Activated naive CD8-positive, alpha-beta T cell treated with anti-CD3 and anti-CD28 coated beads, Interleukin-2, amount 50 U/mL, for 16 hours (primary cell): ENCODE measurements around the gene MSL2.
"Not testable (repeated sequence)": the region's sequence is repeated elsewhere in the genome, so short reads cannot be mapped to it uniquely, and the experiment has no call there.

Source experiments
- DNase-seq: peaks from one replicate; pipeline ENCODE4 v3.0.0-alpha.2; 2020; ENCODE audit warnings: low read depth, low spot score

Gene MSL2

DNA sequence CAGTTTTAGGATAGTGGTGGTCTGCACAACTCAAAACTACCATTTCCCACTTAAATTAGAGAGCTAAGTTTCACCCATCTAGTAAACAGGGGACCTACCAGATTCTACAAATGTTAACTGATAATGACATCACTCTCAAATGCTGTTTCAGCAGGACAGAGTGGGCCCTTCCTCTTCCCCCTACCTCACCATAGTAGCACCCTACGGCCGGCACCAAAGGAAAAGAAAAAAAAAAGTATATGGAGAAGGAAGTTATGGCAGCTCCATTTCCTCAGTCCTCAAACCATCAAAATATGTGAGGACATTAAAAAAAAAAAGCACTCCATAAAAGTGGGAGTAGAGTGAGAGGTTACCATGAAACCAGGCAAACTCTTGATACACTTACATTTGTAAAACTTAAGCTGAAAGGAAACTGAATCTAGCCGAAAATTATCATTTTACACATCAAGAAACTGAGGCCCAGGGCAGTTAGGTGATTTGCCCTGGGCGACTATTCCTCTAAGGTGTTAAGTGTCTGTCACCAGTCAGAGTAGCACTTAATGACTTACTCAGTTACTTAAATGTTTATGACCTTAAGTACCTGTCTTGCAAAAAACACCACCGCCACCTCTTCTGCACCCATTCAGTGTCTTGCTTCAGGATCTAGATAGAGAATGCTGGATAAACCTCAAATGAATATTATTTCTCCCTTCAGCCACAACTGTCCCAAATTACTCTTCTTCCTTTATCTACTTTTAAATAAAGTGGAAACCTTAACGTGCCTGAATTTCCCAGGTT, 2.7 kb downstream of the MSL2 start:
- DNase-seq, result no peak

DNA sequence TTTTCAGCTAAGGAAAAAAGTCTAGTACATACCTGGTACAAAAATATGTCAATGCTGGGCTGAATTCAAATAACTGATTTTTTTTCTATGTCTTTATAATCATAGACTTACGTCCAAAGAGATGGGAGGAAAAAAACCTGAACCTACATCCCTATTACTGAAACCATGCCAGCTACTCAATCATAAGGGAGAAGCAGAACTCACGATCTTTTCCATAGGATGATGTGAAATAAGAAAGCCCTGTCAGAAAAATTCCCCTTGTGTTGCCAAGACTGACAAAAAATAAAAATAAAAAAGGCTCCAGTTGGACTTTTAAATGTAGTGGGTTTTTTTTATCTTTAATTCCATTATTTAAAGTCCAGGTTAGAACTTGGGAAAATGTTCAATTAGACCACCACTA, 3.3 kb downstream of the MSL2 start:
- DNase-seq, result no peak

DNA sequence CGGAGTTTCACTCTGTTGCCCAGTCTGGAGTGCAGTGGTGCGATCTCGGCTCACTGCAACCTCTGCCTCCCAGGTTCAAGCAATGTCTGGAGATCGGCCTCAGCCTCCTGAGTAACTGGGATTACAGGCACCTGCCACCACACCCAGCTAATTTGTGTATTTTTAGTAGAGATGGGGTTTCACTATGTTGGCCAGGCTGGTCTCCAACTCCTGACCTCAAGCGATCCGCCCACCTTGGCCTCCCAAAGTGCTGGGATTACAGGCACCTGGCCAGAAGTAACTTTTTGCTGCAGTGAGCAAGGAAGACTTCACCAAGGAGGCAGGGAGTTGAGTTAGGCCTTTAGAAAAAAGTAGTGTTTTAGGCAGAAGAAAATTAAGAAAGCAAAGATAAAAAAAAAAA, 3.9 kb downstream of the MSL2 start:
- DNase-seq, result not testable (repeated sequence)

DNA sequence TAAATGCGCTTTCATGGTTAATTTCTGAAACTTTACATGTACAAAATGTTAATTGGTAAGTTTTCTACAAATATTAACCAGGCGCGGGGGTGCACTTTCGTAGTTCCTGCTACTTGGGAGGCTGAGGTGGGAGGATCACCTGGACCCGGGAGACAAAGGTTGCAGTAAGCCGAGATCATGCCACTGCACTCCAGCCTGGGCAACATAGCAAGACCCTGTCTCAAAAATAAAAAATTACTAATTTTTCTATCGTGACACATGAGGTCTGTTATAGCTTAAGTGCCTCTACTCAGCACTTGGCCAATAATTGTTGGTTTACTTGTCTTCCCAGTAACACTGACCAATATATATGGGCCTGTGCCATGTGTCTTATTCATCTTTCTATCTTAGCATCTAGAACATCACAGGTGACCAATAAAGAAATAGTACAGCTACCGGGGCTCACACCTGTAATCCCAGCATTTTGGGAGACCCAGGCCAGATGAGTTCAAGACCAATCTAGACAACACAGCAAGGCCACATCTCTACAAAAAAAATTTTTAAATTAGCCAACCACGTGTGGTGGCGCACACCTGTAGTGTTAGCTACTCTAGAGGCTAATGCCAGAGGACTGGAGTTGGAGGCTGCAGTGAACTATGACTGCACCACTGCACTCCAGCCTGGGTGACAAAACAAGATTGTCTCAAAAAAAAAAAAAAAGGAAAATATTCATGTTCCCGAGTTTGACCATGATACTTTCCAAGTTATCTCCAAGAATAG, 6.1 kb downstream of the MSL2 start:
- no peak for DNase-seq

DNA sequence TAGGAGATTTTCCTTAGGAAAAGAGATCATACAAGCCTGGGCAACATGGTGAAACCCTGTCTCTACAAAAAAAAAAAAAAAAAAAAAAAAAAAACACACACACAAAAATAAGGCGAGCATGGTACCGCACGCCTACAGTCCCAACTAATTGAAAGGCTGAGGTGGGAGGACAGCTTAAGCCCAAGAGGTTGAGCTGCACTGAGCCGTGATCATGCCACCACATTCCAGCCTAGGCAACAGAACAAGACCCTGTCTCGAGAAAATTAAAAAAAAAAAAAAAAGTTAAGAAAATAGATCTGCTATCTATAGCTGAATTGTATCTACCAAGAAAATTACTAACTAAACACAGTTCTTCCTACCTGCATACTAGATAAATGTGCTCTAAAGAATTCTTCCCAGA, 7.1 kb downstream of the MSL2 start:
- DNase-seq, result no peak

DNA sequence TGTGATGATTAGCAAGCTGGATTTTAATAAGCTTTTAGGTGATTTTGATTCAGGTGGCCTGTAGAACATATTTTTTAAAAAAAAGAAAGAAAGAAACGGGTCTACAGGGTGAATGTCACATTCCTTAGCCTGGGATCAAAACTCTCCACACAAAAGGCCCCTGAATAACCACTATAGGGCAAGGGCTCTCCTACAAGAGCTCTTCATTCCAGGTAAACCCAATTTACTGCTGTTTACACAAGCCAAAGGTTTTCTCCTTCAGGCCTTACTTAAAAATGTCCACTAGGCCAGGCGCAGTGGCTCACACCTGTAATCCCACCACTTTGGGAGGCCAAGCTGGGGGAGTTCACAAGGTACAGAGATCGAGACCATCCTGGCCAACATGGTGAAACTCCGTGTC, 8.3 kb downstream of the MSL2 start:
- no peak for DNase-seq

DNA sequence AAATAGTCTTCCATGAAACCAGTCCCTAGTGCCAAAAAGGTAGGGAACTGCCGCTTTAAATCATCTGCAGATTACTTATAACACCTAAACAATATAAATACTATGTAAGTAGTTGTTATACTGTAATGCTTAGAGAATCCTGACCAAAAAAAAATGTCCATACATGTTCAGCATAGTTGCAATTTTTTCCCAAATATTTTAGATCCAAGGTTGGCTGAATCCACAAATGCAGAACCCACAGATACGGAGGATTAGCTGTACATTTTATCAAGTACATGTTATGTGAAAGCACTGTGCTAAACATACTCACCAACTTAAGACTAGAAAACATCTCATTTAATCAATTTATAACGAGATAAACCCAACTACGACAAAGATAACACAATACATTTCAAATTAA, 9.3 kb downstream of the MSL2 start:
- no peak for DNase-seq

DNA sequence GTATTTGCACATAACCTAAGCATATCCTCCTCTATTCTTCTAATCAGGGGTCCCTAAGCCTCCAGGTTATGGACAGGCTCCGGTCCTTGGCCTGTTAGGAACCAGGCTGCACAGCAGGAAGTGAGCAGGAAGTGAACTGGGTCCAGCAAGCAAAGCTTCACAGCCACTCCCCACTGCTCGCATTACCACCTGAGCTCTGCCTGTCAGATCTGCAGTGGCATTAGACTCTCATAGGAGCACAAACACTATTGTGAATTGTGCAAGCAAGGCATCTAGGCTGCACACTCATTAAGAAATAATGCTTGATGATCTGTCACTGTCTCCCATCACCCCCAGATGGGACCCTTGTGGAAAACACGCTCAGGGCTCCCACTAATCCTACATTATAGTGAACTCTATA, 9.8 kb downstream of the MSL2 start:
- DNase-seq, result no peak

DNA sequence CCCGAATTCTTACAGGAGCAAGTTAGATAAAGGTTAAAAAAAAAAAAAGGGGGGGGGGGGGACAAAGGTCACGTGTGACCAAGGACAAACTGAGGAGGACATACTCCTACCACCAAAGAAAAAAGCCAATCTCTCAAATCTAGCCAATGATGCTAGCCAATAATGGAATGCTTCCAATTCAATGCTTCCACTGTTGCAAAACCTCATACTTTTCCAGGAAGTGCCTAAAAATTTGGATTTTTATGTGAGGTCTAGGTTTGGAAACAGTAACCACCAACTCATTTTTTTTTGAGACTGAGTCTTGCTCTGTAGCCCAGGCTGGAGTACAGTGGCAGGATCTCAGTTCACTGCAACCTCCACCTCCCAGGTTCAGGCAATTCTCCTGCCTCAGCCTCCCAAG, 11.4 kb downstream of the MSL2 start:
- DNase-seq, result no peak

DNA sequence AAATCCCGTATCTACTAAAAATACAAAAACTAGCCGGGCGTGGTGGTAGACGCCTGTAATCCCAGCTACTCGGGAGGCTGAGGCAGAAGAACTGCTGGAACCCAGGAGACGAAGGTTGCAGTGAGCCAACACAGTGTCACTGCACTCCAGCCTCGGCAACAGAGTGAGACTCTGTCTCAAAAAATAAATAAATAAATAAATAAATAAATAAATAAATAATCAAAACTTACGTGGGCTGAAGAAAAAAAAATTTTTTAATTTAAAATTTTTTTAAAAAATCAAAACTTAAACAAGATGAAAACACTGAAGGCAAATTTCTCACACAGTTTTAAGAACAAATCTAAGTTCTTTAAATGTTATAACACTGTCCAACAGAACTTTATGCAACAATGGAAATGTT, 14.4 kb downstream of the MSL2 start:
- DNase-seq, result no peak

DNA sequence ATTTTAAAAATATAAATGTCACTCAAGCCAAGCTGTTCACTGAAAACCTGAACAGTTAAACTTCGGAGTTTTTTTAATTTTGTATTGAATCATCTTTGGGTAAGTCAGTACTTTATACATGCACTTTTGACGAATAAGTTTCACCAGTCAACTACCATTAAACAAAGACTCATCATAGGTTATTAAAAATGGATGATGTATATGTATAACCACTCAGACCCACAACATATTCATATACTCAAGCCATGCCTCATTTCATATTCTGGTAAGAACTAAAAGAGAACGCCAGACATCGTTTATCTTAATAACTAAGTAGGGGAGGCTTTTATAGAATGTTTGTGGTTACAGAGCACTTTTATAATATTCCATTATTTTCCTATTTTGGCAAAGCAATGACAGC, 18.3 kb downstream of the MSL2 start:
- DNase-seq, result no peak

DNA sequence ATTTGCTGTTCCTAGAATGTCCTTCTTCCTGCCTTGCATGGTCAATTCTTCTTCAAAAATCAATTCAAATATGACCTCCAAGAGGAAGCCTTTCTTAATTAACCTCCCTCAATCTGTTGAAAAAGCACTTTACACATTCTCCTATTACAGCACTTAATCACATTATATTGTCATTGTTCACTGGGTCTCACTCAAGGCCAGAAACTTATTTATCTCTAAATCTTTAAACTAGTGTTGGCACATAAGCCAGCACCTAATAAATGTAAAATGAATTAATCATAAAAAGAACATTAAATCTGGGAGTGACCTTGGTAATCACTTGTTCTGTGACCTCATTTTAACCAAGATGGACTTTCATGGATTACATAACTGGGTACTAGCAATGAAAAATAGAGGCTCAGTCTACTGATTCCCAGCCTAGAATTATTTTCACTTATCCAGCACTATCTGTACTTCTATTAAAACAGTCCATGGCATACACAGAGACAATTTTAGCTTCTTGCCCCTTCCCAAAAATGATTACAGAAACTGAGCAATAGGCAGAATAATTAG, 22.1 kb downstream of the MSL2 start:
- no peak for DNase-seq

DNA sequence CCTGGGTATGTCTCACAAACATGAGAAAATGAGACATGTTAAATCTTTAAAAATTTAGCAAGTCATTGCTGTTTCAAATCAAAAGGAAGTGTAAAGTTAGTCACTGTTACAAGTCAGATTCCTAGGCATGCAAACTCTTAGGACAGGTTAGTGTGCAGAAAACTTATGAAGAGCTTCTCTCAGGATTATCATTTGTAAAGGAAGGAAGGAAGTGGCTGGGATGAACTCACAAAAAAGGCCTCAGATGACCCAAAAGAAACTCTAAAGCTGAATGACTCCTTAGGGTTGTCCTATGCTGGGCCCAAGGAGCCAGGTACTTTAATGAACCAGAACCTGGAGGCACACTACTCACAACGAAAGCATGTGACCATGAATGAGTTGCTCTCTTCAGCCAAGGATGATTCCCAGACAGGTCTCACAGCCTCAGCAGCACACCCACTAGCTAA, 25.0 kb downstream of the MSL2 start:
- no peak for DNase-seq

DNA sequence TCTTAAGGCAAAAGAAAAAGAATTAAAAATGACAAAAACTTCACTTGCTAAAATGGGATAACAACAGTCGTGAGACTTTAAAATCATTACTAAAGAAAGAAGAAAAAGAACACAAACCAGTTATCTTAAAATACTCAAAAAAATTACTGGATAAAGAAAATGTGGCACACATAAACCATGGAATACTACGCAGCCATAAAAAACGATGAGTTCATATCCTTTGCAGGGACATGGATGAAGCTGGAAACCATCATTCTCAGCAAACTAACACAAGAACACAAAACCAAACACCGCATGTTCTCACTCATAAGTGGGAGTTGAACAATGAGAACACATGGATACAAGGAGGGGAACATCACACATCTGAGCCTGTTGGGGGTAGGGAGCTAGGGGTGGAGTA, 27.9 kb downstream of the MSL2 start:
- not testable (repeated sequence) for DNase-seq

DNA sequence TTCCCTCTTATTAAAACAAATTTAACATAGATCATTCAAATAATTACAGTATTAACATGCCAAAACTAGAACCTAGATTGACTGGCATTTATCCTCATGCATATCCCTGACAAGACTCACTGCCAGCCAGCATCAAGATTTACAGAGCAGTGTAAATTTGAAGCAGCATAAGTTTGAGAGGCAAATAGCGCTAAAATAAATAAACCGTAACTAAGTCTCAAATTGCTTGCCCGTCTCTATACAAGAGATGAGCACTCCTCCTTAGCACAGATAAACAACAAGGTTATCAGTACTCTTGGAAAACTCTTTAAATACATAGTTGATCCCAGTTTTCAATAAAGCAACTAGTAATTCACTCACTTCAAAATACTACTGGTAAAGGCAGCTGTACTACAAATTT, 29.6 kb downstream of the MSL2 start:
- no peak for DNase-seq

DNA sequence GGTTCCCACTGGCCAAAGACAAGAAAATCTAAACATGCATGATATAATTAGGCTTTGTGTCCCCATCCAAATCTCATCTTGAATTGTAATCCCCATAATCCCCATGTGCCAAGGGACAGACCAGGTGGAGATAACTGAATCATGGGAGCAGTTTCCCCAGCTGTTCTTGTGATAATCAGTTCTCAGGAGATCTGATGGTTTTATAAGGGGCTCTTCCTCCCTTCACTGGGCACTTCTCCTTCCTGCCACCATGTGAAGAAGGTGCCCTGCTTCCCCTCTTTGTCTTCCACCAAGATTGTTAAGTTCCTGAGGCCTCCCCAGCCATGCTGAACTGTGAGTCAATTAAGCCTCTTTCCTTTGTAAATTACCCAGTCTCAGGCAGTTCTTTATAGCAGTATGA, 32.5 kb downstream of the MSL2 start:
- not testable (repeated sequence) for DNase-seq

DNA sequence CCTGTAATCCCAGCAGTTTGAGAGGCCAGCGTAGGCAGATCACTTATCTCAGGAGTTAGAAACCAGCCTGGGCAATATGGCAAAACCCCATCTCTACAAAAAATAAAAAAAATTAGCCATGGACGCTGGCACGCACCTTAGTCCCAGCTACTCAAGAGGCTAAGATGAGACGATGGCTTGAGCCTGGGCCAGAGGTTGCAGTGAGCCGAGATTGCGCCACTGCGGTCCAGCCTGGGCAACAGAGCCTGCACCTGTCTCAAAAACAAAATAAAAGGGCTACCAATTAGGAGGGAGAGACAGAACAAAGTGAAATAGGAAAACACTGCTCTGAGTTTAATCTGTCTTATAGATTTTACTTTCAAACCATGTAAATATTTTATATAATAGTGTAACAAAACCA, 33.8 kb downstream of the MSL2 start:
- no peak for DNase-seq

DNA sequence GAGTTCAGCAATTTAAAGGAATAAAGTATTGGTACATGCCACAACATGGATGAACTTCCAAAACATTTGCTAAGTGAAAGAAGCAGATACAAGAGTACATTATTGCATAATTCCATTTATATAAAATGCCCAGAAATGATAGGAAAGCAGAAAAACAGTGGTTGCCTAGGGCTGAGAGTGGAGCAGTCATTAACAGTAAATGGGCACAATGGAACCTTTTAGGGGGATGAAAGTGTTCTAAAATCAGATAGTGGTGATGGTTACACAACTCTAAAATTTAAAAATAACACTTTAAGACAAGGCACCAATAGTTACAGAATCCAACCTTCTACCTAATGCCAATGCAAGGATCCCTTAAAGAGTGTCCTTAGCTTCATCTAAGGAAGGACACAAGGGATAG, 34.6 kb downstream of the MSL2 start:
- no peak for DNase-seq

DNA sequence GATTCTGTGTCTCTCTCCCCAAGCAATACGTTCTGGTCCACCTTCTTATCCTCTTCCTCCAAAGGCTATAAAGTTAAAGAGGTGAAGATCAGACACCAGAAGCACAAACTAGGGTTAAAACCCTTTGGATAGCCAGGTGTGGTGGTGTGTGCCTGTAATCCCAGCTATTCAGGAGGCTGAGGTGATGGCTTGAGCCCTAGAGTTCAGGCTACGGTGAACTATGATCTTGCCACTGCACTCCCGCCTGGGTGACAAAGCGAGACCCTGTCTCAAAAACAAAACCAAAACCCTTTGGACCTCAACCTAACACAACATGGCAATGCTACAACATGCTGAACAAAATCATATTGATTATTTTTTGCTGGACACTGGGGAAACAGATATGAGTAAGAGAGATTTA, 43.2 kb downstream of the MSL2 start:
- no peak for DNase-seq

DNA sequence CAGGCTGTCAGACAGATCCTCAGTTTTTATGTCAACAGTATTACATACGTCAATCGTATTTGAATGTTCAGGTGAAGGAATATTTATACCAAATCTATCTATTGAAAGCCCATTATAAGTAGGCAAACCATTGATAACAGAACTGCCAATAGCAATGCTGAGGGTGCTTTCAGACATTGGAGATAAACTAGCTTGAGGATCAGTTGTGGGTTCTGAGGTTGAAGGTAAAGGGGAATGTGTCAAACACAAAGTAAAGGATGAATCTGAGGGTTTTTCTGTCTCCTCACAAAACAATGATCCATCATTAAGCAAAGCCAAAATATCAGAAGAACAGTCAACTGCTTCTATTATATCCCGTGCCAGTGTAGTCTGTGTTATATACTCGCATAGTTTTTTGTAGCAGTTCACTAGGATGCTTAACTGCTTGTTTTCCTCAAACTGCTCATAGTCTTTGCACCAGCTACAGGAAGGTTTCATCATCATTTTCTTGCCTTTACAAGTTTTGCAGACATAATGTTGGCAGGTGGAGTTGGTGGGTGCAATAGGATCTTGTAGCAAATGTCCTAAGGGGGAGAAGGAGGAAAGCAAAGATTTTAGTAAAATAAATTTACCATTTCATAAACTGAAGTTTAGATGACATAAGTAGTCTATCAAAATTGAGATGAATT, 43.8 kb downstream of the MSL2 start:
- DNase-seq, result no peak

DNA sequence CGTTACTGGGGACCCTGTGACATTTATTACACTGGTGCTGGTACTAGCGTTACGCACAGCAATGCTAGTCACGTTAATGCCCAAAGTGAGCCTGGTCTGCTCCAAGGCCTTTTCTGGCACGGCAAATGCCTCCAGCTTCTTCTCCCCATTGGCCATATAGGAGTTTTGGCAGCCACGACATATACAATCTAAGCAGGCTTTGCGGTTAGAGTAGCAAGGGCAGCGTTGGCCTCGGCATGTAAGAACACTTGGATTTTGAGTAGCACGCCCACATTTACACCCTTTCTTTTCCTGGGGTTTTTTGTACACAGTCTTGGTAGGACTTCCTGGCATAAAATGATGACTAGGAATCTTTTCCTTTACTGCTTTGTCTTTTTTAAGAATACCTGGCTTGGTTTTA, 44.9 kb downstream of the MSL2 start:
- no peak for DNase-seq

DNA sequence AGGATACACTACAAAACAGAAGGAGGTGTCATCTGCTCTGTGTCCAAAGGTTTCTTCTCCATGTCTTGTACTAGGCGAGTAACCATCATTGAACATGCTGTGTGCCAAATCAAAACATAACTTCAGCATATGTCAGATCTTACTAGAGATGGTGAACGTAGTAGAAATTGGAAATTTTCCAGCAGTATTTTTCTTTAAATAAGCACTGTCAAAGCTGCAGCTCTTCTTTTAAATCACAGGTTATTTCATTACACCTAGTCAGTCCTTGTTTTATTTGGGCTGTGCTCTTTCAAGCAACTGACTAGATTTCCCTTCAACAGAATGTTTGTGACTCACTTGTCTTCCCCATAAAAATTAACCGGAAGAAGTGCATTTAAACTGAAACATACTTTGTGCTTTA, 46.5 kb downstream of the MSL2 start:
- DNase-seq, result no peak
